HFFc6 (cell line): Measurements from ENCODE around the gene RABGAP1L. TPM values are rescaled to one million over a fixed set of nuclear protein-coding genes. Genes with fewer than 3 reads are reported as not detected.

Experiments used
- DNase-seq: peaks from one replicate; pipeline ENCODE4 v3.0.0-alpha.2; 2018
- H3K27ac Mint-ChIP-seq: 2 replicates; pipeline ENCODE4 v1.8.0; 2020; ENCODE audit warnings: mild to moderate bottlenecking, mixed read lengths
- H3K27me3 Mint-ChIP-seq: 2 replicates; pipeline ENCODE4 v1.8.0; 2021; ENCODE audit warnings: mild to moderate bottlenecking, moderate library complexity, mixed read lengths; ENCODE audit not compliant: insufficient read depth
- H3K36me3 Mint-ChIP-seq: 2 replicates; pipeline ENCODE4 v1.8.0; 2021; ENCODE audit warnings: low read depth, mixed read lengths
- H3K4me1 Mint-ChIP-seq: 2 replicates; pipeline ENCODE4 v1.8.0; 2020; ENCODE audit warnings: low read depth, mixed read lengths
- H3K4me3 Mint-ChIP-seq: 2 replicates; pipeline ENCODE4 v1.8.0; 2020; ENCODE audit warnings: mild to moderate bottlenecking, moderate library complexity, mixed read lengths
- H3K9me3 Mint-ChIP-seq: 2 replicates; pipeline ENCODE4 v1.8.0; 2020; ENCODE audit warnings: mild to moderate bottlenecking, mixed read lengths
- CTCF ChIP-seq: fragments of 200-600 bp; sonication (generic); IDR thresholded peaks from 2 replicates; pipeline ENCODE4 v1.5.0; 2021; ENCODE audit warnings: antibody characterized with exemption, mild to moderate bottlenecking
- total RNA-seq, 6 experiments: library from RNA; stranded (reverse); fragmentation: NEBNext Ultra II Directional; extraction: Animal tissue kit (Norgen Biotek cat#: 25700); gene quantifications; 2 replicates in 1 of 6; 3 replicates in 5 of 6; pipeline ENCODE4 v1.2.3, GENCODE V29; 2021

Gene RABGAP1L
- total RNA-seq, 6 experiments from 2014 or later = 14.5 to 16.9 (median 16.0) TPM

- H3K27ac Mint-ChIP-seq = no peak overlapping the region
- H3K36me3 Mint-ChIP-seq = no peaks in the 10 kb centered on the region
- no peak for DNase-seq
- H3K4me3 Mint-ChIP-seq = no peak overlapping the region
- peaks cover 13% of the 10 kb centered on the region for H3K4me1 Mint-ChIP-seq
- H3K27me3 Mint-ChIP-seq = no peaks in the 10 kb centered on the region
- H3K9me3 Mint-ChIP-seq = no peaks in the 10 kb centered on the region
- no peak for TF ChIP-seq CTCF
These were observed 114.5 kb downstream of the RABGAP1L start for GRCh38 chr1:174273776-174274175.

- TF ChIP-seq CTCF = no peak
- no peaks in the 10 kb centered on the region for H3K9me3 Mint-ChIP-seq
- peaks cover 13% of the 10 kb centered on the region for H3K4me1 Mint-ChIP-seq
- no peak overlapping the region for H3K4me3 Mint-ChIP-seq
- H3K27ac Mint-ChIP-seq = no peak overlapping the region
- H3K36me3 Mint-ChIP-seq = no peaks in the 10 kb centered on the region
- no peak for DNase-seq
- no peaks in the 10 kb centered on the region for H3K27me3 Mint-ChIP-seq
These were observed 115.1 kb downstream of the RABGAP1L start for GRCh38 chr1:174274452-174274851.

- H3K36me3 Mint-ChIP-seq = no peaks in the 10 kb centered on the region
- no peak overlapping the region for H3K4me3 Mint-ChIP-seq
- no peak for TF ChIP-seq CTCF
- peaks cover 13% of the 10 kb centered on the region for H3K4me1 Mint-ChIP-seq
- no peak overlapping the region for H3K27ac Mint-ChIP-seq
- H3K9me3 Mint-ChIP-seq = no peaks in the 10 kb centered on the region
- DNase-seq = no peak
- no peaks in the 10 kb centered on the region for H3K27me3 Mint-ChIP-seq
These were observed 115.6 kb downstream of the RABGAP1L start for GRCh38 chr1:174274884-174275283.

- Mint-ChIP-seq H3K9me3 (peaks cover 4% of the 10 kb centered on the region; the same call in 1 of the 2 replicates), H3K36me3 (peaks cover 8% of the 10 kb centered on the region), H3K4me1 (peaks cover 13% of the 10 kb centered on the region), H3K27me3 (no peaks in the 10 kb centered on the region), H3K27ac (no peak overlapping the region), H3K4me3 (no peak overlapping the region)
- TF ChIP-seq CTCF = no peak
- DNase-seq = no peak
These were observed 116.8 kb downstream of the RABGAP1L start for GRCh38 chr1:174276087-174276486.

GRCh38 chr1:174284052-174284451 lies 124.7 kb downstream of the RABGAP1L start:
- H3K4me1 Mint-ChIP-seq = no peaks in the 10 kb centered on the region
- no peak for DNase-seq
- no peak for TF ChIP-seq CTCF
- H3K36me3 Mint-ChIP-seq = peaks cover 31% of the 10 kb centered on the region
- no peaks in the 10 kb centered on the region for H3K27me3 Mint-ChIP-seq
- peaks cover 4% of the 10 kb centered on the region; the same call in 1 of the 2 replicates for H3K9me3 Mint-ChIP-seq
- H3K27ac Mint-ChIP-seq = no peak overlapping the region
- no peak overlapping the region for H3K4me3 Mint-ChIP-seq

- no peak for TF ChIP-seq CTCF
- no peak overlapping the region for H3K4me3 Mint-ChIP-seq
- H3K36me3 Mint-ChIP-seq = peaks cover 36% of the 10 kb centered on the region
- H3K27me3 Mint-ChIP-seq = no peaks in the 10 kb centered on the region
- no peak overlapping the region for H3K27ac Mint-ChIP-seq
- no peaks in the 10 kb centered on the region for H3K4me1 Mint-ChIP-seq
- H3K9me3 Mint-ChIP-seq = peaks cover 3% of the 10 kb centered on the region; the same call in 1 of the 2 replicates
- DNase-seq = no peak
These were observed 126.7 kb downstream of the RABGAP1L start for GRCh38 chr1:174286042-174286441.
